A549 (cell line): Measurements from ENCODE around the gene MTAP.

ENCODE experiments used
- CEBPB ChIP-seq, 2 experiments: fragments of >200 bp in 1 of 2; sonication (Bioruptor Twin) in 1 of 2; formaldehyde crosslinking in 1 of 2; IDR thresholded peaks; 2 replicates each; pipeline ENCODE4 v1.6.1; 2012 to 2016
- MAFK ChIP-seq: fragments of 450-650 bp; IDR thresholded peaks from 2 replicates; pipeline ENCODE4 v1.6.1; 2014; ENCODE audit not compliant: partially characterized antibody
- MYC ChIP-seq: IDR thresholded peaks from 2 replicates; pipeline ENCODE4 v1.6.1; 2012; ENCODE audit warnings: mild to moderate bottlenecking, inconsistent platforms, low read length, improper control_type of control experiment, borderline replicate concordance
- POLR2AphosphoS2 ChIP-seq: conservative IDR thresholded peaks from 2 replicates; pipeline ENCODE4 v1.6.1; 2012; ENCODE audit warnings: low read length, improper control_type of control experiment, inconsistent platforms
- RCOR1 ChIP-seq: fragments of 150-350 bp; IDR thresholded peaks from 2 replicates; pipeline ENCODE4 v1.6.1; 2014; ENCODE audit warnings: antibody characterized with exemption, low read length, low read depth
- SREBF2 ChIP-seq: fragments of 450-650 bp; IDR thresholded peaks from 2 replicates; pipeline ENCODE4 v1.6.1; 2014; ENCODE audit warnings: mild to moderate bottlenecking, moderate library complexity
- TF ChIP-seq, protein P1 (sequence below): fragments of >200 bp; sonication (Bioruptor Twin); formaldehyde crosslinking; IDR thresholded peaks from 3 replicates; pipeline ENCODE4 v1.5.1; 2016
- TF ChIP-seq, protein P2 (sequence below): fragments of 150-350 bp; IDR thresholded peaks from 2 replicates; pipeline ENCODE4 v1.6.1; 2014; ENCODE audit warnings: low read depth, mild to moderate bottlenecking, low read length
- TF ChIP-seq, protein P3 (sequence below): fragments of 200-600 bp; sonication (generic); IDR thresholded peaks from 2 replicates; pipeline ENCODE4 v1.6.1; 2016; ENCODE audit warnings: antibody characterized with exemption, mild to moderate bottlenecking, moderate library complexity

DNA sequence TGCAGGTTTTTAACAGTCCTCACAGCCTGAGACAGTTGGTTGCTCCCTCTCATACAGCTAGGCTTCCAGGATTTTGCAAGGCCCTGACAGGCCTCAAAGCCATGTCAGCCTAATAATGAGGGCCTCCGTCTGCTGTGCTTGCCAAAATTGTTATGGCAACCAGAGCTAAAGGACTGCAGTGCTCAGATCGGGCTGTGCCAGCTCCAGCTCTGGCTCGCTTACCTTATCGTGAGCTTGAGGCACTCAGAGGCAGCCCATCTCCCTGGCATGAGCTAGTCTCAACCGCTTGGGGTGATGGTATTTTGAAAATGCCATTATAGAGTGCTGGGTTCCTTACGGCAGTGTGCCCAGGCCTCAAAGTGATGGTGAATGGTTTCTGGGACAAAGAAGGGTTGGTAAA is 8.4 kb downstream of the MTAP start:
- TF ChIP-seq MAFK (no peak), POLR2AphosphoS2 (no peak), MYC (no peak), CEBPB (IDR thresholded peaks at IDR 0.05) (no peak), RCOR1 (no peak), SREBF2 (no peak)
- TF ChIP-seq, protein P1, sequence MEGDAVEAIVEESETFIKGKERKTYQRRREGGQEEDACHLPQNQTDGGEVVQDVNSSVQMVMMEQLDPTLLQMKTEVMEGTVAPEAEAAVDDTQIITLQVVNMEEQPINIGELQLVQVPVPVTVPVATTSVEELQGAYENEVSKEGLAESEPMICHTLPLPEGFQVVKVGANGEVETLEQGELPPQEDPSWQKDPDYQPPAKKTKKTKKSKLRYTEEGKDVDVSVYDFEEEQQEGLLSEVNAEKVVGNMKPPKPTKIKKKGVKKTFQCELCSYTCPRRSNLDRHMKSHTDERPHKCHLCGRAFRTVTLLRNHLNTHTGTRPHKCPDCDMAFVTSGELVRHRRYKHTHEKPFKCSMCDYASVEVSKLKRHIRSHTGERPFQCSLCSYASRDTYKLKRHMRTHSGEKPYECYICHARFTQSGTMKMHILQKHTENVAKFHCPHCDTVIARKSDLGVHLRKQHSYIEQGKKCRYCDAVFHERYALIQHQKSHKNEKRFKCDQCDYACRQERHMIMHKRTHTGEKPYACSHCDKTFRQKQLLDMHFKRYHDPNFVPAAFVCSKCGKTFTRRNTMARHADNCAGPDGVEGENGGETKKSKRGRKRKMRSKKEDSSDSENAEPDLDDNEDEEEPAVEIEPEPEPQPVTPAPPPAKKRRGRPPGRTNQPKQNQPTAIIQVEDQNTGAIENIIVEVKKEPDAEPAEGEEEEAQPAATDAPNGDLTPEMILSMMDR, result no peak
- TF ChIP-seq, protein P2, sequence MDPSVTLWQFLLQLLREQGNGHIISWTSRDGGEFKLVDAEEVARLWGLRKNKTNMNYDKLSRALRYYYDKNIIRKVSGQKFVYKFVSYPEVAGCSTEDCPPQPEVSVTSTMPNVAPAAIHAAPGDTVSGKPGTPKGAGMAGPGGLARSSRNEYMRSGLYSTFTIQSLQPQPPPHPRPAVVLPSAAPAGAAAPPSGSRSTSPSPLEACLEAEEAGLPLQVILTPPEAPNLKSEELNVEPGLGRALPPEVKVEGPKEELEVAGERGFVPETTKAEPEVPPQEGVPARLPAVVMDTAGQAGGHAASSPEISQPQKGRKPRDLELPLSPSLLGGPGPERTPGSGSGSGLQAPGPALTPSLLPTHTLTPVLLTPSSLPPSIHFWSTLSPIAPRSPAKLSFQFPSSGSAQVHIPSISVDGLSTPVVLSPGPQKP, result no peak
- TF ChIP-seq, protein P3, sequence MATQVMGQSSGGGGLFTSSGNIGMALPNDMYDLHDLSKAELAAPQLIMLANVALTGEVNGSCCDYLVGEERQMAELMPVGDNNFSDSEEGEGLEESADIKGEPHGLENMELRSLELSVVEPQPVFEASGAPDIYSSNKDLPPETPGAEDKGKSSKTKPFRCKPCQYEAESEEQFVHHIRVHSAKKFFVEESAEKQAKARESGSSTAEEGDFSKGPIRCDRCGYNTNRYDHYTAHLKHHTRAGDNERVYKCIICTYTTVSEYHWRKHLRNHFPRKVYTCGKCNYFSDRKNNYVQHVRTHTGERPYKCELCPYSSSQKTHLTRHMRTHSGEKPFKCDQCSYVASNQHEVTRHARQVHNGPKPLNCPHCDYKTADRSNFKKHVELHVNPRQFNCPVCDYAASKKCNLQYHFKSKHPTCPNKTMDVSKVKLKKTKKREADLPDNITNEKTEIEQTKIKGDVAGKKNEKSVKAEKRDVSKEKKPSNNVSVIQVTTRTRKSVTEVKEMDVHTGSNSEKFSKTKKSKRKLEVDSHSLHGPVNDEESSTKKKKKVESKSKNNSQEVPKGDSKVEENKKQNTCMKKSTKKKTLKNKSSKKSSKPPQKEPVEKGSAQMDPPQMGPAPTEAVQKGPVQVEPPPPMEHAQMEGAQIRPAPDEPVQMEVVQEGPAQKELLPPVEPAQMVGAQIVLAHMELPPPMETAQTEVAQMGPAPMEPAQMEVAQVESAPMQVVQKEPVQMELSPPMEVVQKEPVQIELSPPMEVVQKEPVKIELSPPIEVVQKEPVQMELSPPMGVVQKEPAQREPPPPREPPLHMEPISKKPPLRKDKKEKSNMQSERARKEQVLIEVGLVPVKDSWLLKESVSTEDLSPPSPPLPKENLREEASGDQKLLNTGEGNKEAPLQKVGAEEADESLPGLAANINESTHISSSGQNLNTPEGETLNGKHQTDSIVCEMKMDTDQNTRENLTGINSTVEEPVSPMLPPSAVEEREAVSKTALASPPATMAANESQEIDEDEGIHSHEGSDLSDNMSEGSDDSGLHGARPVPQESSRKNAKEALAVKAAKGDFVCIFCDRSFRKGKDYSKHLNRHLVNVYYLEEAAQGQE, result no peak
